T-helper 2 cell (primary cell): ENCODE results near the gene DNAJC27.

Experiments used
- DNase-seq, 5 experiments: peaks; one replicate each; pipeline versions ENCODE4 v3.0.0 to v3.0.0-alpha.2; 2012 to 2022

DNAJC27 gene

GRCh38 chr2:24906466-24906865 is 65.3 kb downstream of the DNAJC27 start:
- no peak for DNase-seq

DNA sequence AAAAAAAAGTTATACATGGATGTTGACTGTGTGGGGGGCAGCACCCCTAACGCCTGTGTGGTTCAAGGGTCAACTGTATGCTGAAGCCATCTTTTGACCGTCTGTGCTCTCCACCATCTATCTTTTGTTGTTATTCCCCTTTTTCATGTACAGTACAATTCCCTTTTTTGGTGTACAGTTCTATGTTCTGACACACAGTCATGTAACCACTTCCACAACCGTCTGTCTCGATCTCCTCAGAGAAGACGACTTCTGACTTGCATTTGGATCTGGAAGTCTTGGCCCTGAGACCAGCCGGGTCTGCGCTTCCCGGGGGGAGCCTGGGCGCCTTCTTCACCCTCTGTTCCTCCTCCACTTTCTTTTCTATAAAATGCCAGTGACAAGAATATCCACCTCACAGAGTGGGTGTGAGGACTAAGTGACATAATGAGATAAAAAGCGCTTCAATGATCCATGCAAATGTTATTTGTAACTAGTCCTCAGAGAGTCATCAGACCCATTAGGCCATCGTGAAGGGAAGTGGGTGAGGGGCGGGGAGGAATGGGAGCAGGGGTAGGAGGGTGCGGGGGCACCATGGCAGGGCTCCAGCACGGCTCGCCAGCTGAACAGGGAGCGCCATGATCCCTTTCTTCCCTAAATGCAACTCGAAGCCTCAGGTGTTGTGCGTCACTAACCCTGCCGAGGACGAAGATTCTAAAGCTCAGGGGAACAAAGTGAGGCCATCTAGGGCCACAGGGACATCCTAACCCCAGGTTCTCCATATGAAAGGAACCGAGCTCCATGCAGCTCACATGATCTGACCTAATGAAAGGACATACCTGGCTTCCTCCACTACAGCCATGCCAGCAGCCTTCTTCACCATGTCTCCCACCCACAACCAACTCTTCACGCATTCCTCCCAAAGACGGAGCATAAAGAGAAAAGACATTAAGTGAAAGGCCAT is 68.3 kb downstream of the DNAJC27 start:
- DNase-seq = no peak

DNA sequence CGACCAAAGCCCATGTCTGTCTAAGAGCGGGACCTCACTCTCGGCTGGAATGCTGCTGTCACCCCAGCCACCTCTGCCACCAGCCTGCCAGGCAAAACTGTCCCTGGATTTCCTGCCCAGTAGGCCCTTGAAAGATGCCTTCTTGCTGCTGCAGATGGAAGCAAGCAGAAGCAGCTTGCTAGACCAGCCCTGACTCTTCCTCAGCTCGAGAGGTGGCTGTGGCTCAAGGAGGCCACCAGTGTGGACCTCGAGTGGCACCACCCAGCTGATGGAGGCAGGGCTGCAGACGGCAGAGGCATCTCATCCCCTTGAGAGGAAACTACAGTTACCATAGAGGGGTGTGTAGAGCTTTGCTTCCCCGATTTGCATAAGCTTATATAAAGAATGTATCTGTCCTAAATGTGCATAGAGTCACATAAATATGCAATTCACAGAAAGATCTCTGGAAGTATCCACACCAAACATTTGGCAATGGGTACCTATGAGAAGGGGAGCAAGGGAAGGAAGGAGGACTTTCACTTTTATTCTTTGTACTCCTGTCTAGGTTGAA is 72.3 kb downstream of the DNAJC27 start:
- DNase-seq = no peak

- no peak for DNase-seq
Measured at GRCh38 chr2:24898122-24899109, 73.3 kb downstream of the DNAJC27 start.

- DNase-seq = no peak
Measured at GRCh38 chr2:24894750-24895149, 77.0 kb downstream of the DNAJC27 start.

- no peak for DNase-seq
Measured at GRCh38 chr2:24893934-24894333, 77.8 kb downstream of the DNAJC27 start.
